Stimulated activated CD8-positive, alpha-beta memory T cell treated with anti-CD3 and anti-CD28 coated beads, Interleukin-7, amount 100 ng/mL, for 4 hours (primary cell): ENCODE measurements around the gene MON2.
"Not testable (repeated sequence)": the region's sequence is repeated elsewhere in the genome, so short reads cannot be mapped to it uniquely, and the experiment has no call there.

Experiments used
- DNase-seq, 2 donors: peaks; one replicate each; pipeline ENCODE4 v3.0.0-alpha.2; 2020; ENCODE audit warnings: low read depth in 2 of 2

MON2 gene

GRCh38 chr12:62481843-62482540 is 15.4 kb downstream of the MON2 start:
- DNase-seq = no peak

GRCh38 chr12:62482769-62483168 is 16.1 kb downstream of the MON2 start:
- DNase-seq = no peak

GRCh38 chr12:62484233-62484632 is 17.6 kb downstream of the MON2 start:
- no peak for DNase-seq

GRCh38 chr12:62505786-62506185 is 39.2 kb downstream of the MON2 start:
- DNase-seq = no peak

GRCh38 chr12:62512901-62513300 is 46.3 kb downstream of the MON2 start:
- DNase-seq = no peak

GRCh38 chr12:62514080-62514479 is 47.5 kb downstream of the MON2 start:
- not testable (repeated sequence) for DNase-seq

GRCh38 chr12:62516927-62517326 is 50.3 kb downstream of the MON2 start:
- DNase-seq = no peak

- DNase-seq = no peak
These were observed 51.3 kb downstream of the MON2 start for GRCh38 chr12:62517887-62518286.

- no peak for DNase-seq
These were observed 52.4 kb downstream of the MON2 start for GRCh38 chr12:62519043-62519442.

- no peak for DNase-seq
These were observed 53.7 kb downstream of the MON2 start for GRCh38 chr12:62520361-62520760.

- no peak for DNase-seq
These were observed 56.4 kb downstream of the MON2 start for GRCh38 chr12:62522984-62523383.

- DNase-seq = no peak
These were observed 57.0 kb downstream of the MON2 start for GRCh38 chr12:62523619-62524018.

GRCh38 chr12:62525271-62525670 is 58.6 kb downstream of the MON2 start:
- DNase-seq = no peak

- no peak for DNase-seq
These were observed 64.0 kb downstream of the MON2 start for GRCh38 chr12:62530596-62530995.

- DNase-seq = no peak
These were observed 65.7 kb downstream of the MON2 start for GRCh38 chr12:62532333-62532732.

GRCh38 chr12:62533087-62533754 is 66.6 kb downstream of the MON2 start:
- DNase-seq = no peak

- no peak for DNase-seq
These were observed 67.1 kb downstream of the MON2 start for GRCh38 chr12:62533755-62534107.

- no peak for DNase-seq
These were observed 69.9 kb downstream of the MON2 start for GRCh38 chr12:62536546-62536945.

- no peak for DNase-seq
These were observed 70.9 kb downstream of the MON2 start for GRCh38 chr12:62537551-62537950.

- no peak for DNase-seq
These were observed 73.7 kb downstream of the MON2 start for GRCh38 chr12:62540354-62540753.

- DNase-seq = no peak
These were observed 76.2 kb downstream of the MON2 start for GRCh38 chr12:62542814-62543213.

GRCh38 chr12:62543324-62543723 is 76.7 kb downstream of the MON2 start:
- DNase-seq = no peak

- no peak for DNase-seq
These were observed 77.1 kb downstream of the MON2 start for GRCh38 chr12:62543741-62544140.
